ENCODE measurements around the gene TNFSF4.

TNFSF4 gene

DNA sequence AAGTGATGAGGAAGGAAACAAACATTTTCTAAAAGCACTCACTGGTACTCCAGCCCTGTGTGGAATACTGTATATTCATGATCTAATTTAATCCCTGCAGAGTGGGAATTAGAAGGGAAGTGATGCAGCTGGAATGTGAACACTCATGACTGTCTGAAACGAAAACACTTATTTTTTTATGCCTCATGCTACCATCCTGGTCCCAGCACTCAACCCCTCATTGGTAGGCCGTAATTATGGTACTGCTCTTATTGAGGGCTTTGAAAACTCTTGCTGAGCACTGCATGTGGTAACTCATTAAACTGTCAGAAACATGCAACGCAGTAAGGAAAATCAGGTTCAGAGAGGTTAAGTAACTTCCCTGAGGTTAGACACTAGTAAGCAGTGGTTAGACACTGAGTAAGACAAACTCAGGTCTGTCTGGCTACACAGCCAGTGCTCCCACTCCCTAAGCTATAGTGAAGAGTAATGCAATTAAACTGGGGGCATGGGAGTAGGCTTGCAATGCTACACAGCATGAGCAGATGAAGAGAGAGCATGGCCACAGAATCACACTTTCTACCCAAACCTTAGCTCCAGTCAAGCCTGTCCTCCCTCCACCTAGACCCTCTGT, 17.3 kb upstream of the TNFSF4 start:
- TF ChIP-seq, protein P1, sequence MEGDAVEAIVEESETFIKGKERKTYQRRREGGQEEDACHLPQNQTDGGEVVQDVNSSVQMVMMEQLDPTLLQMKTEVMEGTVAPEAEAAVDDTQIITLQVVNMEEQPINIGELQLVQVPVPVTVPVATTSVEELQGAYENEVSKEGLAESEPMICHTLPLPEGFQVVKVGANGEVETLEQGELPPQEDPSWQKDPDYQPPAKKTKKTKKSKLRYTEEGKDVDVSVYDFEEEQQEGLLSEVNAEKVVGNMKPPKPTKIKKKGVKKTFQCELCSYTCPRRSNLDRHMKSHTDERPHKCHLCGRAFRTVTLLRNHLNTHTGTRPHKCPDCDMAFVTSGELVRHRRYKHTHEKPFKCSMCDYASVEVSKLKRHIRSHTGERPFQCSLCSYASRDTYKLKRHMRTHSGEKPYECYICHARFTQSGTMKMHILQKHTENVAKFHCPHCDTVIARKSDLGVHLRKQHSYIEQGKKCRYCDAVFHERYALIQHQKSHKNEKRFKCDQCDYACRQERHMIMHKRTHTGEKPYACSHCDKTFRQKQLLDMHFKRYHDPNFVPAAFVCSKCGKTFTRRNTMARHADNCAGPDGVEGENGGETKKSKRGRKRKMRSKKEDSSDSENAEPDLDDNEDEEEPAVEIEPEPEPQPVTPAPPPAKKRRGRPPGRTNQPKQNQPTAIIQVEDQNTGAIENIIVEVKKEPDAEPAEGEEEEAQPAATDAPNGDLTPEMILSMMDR (IDR thresholded peaks at IDR 0.05; ENCODE audit: control insufficient read depth, extremely low read depth, insufficient read depth) = no peak
- no peak overlapping the region for H3K4me3 ChIP-seq (ENCODE audit: low read depth, low read length)
- DNase-seq (ENCODE audit: low read depth) = no peak

DNA sequence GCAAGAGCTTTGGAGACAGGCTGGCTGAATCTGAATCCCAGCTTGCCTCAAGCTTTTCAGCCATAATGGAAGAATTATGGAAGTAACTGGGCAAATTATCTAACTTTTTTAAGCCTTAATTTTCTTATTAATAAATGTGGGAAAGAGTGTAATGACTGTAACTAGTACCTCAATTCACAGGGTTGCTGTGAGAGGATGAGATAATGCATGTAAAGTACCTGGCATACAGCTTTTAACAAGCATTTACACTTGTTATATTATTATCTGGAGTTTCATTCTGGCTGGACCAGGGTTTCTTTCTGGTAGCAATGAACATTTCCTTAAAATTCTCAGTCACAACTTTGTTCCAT, 15.9 kb upstream of the TNFSF4 start:
- DNase-seq (ENCODE audit: low read depth) = no peak
- H3K4me3 ChIP-seq (ENCODE audit: low read depth, low read length) = no peak overlapping the region
- TF ChIP-seq, protein P1 (IDR thresholded peaks at IDR 0.05; ENCODE audit: control insufficient read depth, extremely low read depth, insufficient read depth) = no peak

DNA sequence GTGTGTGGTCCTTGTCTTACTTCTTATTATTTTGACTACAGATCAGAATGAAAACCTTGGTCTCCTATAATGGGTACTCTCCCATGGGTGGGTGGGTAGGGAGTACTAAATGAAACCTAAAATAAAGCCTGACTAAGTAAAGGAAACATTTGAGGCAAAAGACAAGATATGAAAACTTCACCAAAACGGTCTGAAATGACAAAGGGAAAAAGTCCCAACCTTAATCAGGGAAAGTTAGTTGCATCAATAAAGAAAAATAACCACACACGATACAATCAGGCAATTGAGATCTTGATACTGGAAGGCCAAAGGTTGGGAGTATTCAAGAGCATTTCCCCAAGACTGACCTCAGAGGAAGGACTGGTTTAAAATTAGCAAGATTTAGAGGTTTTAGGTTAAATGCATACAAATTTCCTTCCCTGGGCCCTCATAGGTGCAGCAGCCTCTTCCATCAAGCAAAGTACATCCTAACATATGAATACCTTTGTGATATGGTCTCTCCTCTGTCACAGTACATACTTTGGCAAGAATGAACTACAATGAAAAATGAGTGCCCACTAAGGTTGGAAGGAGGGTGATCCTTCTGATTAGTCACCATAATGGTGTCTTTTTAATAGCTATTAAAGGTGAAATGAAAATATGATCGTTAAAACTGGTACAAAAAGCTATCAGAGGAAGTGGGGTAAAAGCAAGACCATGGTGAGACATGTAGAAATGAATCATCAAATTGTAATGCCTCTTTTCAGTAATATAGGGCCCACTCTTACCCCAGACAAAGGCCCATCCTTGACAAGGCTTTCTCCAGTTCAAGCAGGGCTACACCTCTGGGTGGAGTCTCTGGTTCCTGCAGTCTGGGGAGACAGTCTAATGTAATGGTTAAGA, 15.3 kb upstream of the TNFSF4 start:
- no peak overlapping the region for H3K4me3 ChIP-seq (ENCODE audit: low read depth, low read length)
- TF ChIP-seq, protein P1 (IDR thresholded peaks at IDR 0.05; ENCODE audit: control insufficient read depth, extremely low read depth, insufficient read depth) = no peak
- DNase-seq (ENCODE audit: low read depth) = no peak

DNA sequence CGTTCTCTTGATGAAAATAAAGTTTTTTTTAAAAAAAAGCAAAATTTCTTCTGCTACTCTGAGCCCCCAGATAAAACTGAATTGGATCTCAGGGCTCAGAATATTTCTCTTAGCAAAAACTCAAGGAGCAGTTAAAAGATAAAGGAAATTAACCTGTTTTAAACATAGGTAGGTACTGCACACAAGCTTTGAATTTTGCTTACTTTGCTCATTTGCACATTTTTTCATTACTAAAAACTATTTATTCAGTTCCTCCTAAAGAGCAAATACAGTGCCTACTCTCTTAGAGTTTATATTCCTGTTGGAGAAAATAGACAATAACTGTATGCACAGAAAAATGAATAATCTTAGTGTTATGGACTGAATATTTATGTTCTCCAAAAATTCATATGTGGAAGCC, 13.0 kb upstream of the TNFSF4 start:
- H3K4me3 ChIP-seq (ENCODE audit: low read depth, low read length) = no peak overlapping the region
- TF ChIP-seq, protein P1 (IDR thresholded peaks at IDR 0.05; ENCODE audit: control insufficient read depth, extremely low read depth, insufficient read depth) = no peak
- no peak for DNase-seq (ENCODE audit: low read depth)

DNA sequence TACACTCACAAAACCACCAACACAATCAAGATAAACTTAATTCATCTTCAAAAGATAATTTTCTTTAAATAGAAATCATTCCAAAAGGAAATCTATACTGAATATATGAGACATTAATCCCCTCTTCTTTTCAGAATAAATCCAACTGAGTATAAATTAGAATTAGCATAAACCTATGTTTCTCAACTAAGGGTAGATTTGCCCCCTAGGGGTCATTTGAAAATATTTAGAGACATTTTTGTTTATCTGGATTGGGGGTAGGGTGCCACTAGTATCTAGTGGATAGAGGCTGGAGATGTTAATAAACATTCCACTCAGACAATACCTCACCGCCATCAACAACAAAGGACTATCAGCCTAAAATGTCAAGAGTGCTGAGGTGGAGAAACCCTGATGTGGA, 6.5 kb upstream of the TNFSF4 start:
- TF ChIP-seq, protein P1 (IDR thresholded peaks at IDR 0.05; ENCODE audit: control insufficient read depth, extremely low read depth, insufficient read depth) = no peak
- H3K4me3 ChIP-seq (ENCODE audit: low read depth, low read length) = no peak overlapping the region
- DNase-seq (ENCODE audit: low read depth) = no peak

DNA sequence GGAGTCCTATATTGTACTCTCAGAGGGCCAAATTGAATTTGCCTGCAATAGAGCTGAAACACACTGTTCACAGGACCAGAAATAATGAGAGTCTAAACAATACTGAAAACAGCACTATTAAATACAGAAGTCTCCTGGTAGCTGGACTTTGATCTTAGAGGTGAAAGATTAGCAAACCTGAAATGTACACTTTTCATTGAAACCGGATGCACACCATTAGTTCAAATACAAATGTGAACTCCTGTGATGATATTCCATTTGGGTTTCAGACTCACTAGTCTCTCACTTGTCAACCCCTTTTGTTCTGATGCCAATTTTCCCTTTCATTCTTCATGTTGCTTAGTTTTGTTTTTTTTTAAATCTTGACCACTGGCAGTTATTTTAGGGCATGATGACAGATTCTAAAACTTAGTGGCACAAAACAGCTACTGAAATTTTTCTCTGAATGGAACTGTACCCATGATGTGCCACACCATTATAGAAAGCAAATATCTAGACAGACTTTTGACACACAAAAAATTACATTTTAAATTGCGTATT, 5.9 kb upstream of the TNFSF4 start:
- TF ChIP-seq, protein P1 (IDR thresholded peaks at IDR 0.05; ENCODE audit: control insufficient read depth, extremely low read depth, insufficient read depth) = no peak
- no peak for DNase-seq (ENCODE audit: low read depth)

More for the DNA sequence above, 5.9 kb upstream of the TNFSF4 start:
- H3K4me3 ChIP-seq (ENCODE audit: low read depth, low read length) = no peak overlapping the region

All from LNCaP clone FGC (cell line).